Gastroesophageal sphincter (tissue), 4 donors: Measurements from ENCODE around the gene GPATCH8. TPM values are rescaled to one million over a fixed set of nuclear protein-coding genes. Genes with fewer than 3 reads are reported as not detected.
"Not testable (repeated sequence)": the region's sequence is repeated elsewhere in the genome, so short reads cannot be mapped to it uniquely, and the experiment has no call there.

Experiments used
- ATAC-seq: fragments of 150-250 bp; one replicate; pipeline ENCODE4 v1.9.1; 2016; ENCODE audit warnings: mild to moderate bottlenecking, moderate library complexity
- H3K27ac ChIP-seq, 4 donors: fragments of 200-600 bp; sonication (generic) in 3 of 4; 1 replicate in 3 of 4; 2 replicates in 1 of 4; pipeline ENCODE4 v1.5.1; 2016 to 2019
- H3K27me3 ChIP-seq: fragments of 200-600 bp; sonication (generic); one replicate; pipeline ENCODE4 v1.5.1; 2019
- H3K36me3 ChIP-seq, 2 donors: fragments of 200-600 bp; sonication (generic); one replicate each; pipeline ENCODE4 v1.5.1; 2019; ENCODE audit warnings: control low read depth in 1 of 2
- H3K4me1 ChIP-seq, 3 donors: fragments of 200-600 bp; sonication (generic); 1 replicate in 2 of 3; 2 replicates in 1 of 3; pipeline ENCODE4 v1.5.1; 2016 to 2019; ENCODE audit warnings: control low read depth in 2 of 3
- H3K4me3 ChIP-seq, 2 donors: fragments of 200-600 bp; sonication (generic); one replicate each; pipeline ENCODE4 v1.5.1; 2019; ENCODE audit warnings: mild to moderate bottlenecking in 1 of 2, moderate library complexity in 1 of 2
- H3K9me3 ChIP-seq, 3 donors: fragments of 200-600 bp; sonication (generic); one replicate each; pipeline ENCODE4 v1.5.1; 2017 to 2019; ENCODE audit warnings: control low read depth in 2 of 3
- CTCF ChIP-seq, 4 experiments: fragments of 200-600 bp in 2 of 4; fragments of 450-650 bp in 2 of 4; sonication (generic) in 1 of 4; IDR thresholded peaks; one replicate each; pipeline ENCODE4 v1.5.1; 2017 to 2019; ENCODE audit warnings: antibody characterized with exemption in 4 of 4, mild to moderate bottlenecking in 2 of 4, moderate library complexity in 2 of 4
- EP300 ChIP-seq: sonication (generic); formaldehyde crosslinking; IDR thresholded peaks from one replicate; pipeline ENCODE4 v1.6.1; 2017; ENCODE audit warnings: antibody characterized with exemption, mild to moderate bottlenecking
- POLR2A ChIP-seq, 2 donors: fragments of 450-650 bp; IDR thresholded peaks; one replicate each; pipeline ENCODE4 v1.6.1; 2017; ENCODE audit warnings: antibody characterized with exemption in 2 of 2, mild to moderate bottlenecking in 2 of 2, moderate library complexity in 1 of 2
- POLR2AphosphoS5 ChIP-seq: sonication (generic); formaldehyde crosslinking; IDR thresholded peaks from one replicate; pipeline ENCODE4 v1.6.1; 2017; ENCODE audit warnings: antibody characterized with exemption
- whole genome bisulfite sequencing, 2 donors: methylation state at CpG; one replicate each; pipeline ENCODE4 v1.1.5; 2018; ENCODE audit warnings: low coverage in 1 of 2; 5-methylcytosine and 5-hydroxymethylcytosine counted together
- total RNA-seq, 4 donors: library from RNA; depleted of rRNA; stranded (reverse); fragments of >200 nt; gene quantifications; one replicate each; pipeline ENCODE4 v1.1.0, GENCODE V29; 2016

GPATCH8 gene
- total RNA-seq, 4 donors from 2014 or later: 21.8 to 54.6 (median 33.9) TPM

GRCh38 chr17:44397479-44398440, 105.4 kb downstream of the GPATCH8 start:
- H3K4me3 ChIP-seq: no peak overlapping the region
- peaks cover 0 to 62% of the 10 kb centered on the region in 2 donors for H3K36me3 ChIP-seq
- no peak overlapping the region for H3K27ac ChIP-seq
- H3K9me3 ChIP-seq: no peaks in the 10 kb centered on the region
- WGBS, 2 donors: 88 to 97% methylated on average over 6 of the region's 8 CpGs
- no peaks in the 10 kb centered on the region for H3K27me3 ChIP-seq
- TF ChIP-seq CTCF (IDR thresholded peaks at IDR 0.05) (no peak), EP300 (no peak), POLR2A (IDR thresholded peaks at IDR 0.05) (no peak), POLR2AphosphoS5 (no peak)
- H3K4me1 ChIP-seq: no peaks in the 10 kb centered on the region
- no peak for ATAC-seq

GRCh38 chr17:44396946-44397345, 106.3 kb downstream of the GPATCH8 start:
- Histone ChIP-seq H3K36me3 (peaks cover 0 to 54% of the 10 kb centered on the region in 2 donors), H3K4me1 (no peaks in the 10 kb centered on the region)

GRCh38 chr17:44394833-44395232, 108.4 kb downstream of the GPATCH8 start:
- H3K36me3 ChIP-seq: peaks cover 0 to 32% of the 10 kb centered on the region in 2 donors
- no peak overlapping the region for H3K27ac ChIP-seq
- ATAC-seq: no peak
- H3K4me1 ChIP-seq: no peaks in the 10 kb centered on the region
- H3K4me3 ChIP-seq: no peak overlapping the region
- H3K9me3 ChIP-seq: no peaks in the 10 kb centered on the region
- H3K27me3 ChIP-seq: no peaks in the 10 kb centered on the region
- WGBS, 2 donors: 100% methylated on average over 2 of the region's 2 CpGs
- TF ChIP-seq POLR2AphosphoS5 (no peak), CTCF (IDR thresholded peaks at IDR 0.05) (no peak), EP300 (no peak), POLR2A (IDR thresholded peaks at IDR 0.05) (no peak)

More at GRCh38 chr17:44396946-44397345, 106.3 kb downstream of the GPATCH8 start:
- WGBS, 2 donors: 94% methylated on average over 5 of the region's 5 CpGs; no CpG with 5 or more reads in 1 of the 2 donors
- Histone ChIP-seq H3K27me3 (no peaks in the 10 kb centered on the region), H3K9me3 (no peaks in the 10 kb centered on the region), H3K27ac (no peak overlapping the region), H3K4me3 (no peak overlapping the region)
- no peak for ATAC-seq
- no peak for TF ChIP-seq CTCF (IDR thresholded peaks at IDR 0.05)
- no peak for TF ChIP-seq POLR2A (IDR thresholded peaks at IDR 0.05)
- TF ChIP-seq POLR2AphosphoS5: no peak
- no peak for TF ChIP-seq EP300

GRCh38 chr17:44394112-44394511, 109.1 kb downstream of the GPATCH8 start:
- 88 to 100% methylated on average over 1 to 4 of the region's 9 CpGs for WGBS, 2 donors
- H3K4me1 ChIP-seq, H3K27ac ChIP-seq, H3K9me3 ChIP-seq, H3K27me3 ChIP-seq, H3K4me3 ChIP-seq, ATAC-seq: not testable (repeated sequence)
- peak in 1 of 4 experiments; percentile 8 for TF ChIP-seq CTCF (IDR thresholded peaks at IDR 0.05)
- peaks cover 0 to 25% of the 10 kb centered on the region in 2 donors for H3K36me3 ChIP-seq
